Measurements from ENCODE around the gene STPG3. TPM values are rescaled to one million over a fixed set of nuclear protein-coding genes. Genes with fewer than 3 reads are reported as not detected.

STPG3 gene
- total RNA-seq, 2 donors from 2014 or later = 0.63 TPM; not detected in 1

GRCh38 chr9:137225699-137226331 is 25.3 kb upstream of the STPG3 start:
- peaks cover 10% of the 10 kb centered on the region for H3K4me1 Mint-ChIP-seq (ENCODE audit: low read depth)
- H3K27ac Mint-ChIP-seq = no peak overlapping the region
- no peaks in the 10 kb centered on the region for H3K36me3 Mint-ChIP-seq (ENCODE audit: insufficient read depth in 2 of 2)
- peaks cover 6% of the 10 kb centered on the region for H3K27me3 Mint-ChIP-seq (ENCODE audit: low read depth)
- no peaks in the 10 kb centered on the region for H3K9me3 Mint-ChIP-seq
- ATAC-seq (replicated peaks in 1 of 2) (no peak), DNase-seq (no peak)
- no peak overlapping the region for H3K4me3 Mint-ChIP-seq

- Mint-ChIP-seq H3K36me3 (ENCODE audit: insufficient read depth in 2 of 2) (no peaks in the 10 kb centered on the region), H3K4me1 (ENCODE audit: low read depth) (peaks cover 10% of the 10 kb centered on the region), H3K9me3 (no peaks in the 10 kb centered on the region), H3K27me3 (ENCODE audit: low read depth) (peaks cover 6% of the 10 kb centered on the region), H3K4me3 (no peak overlapping the region), H3K27ac (no peak overlapping the region)
- DNase-seq (no peak), ATAC-seq (replicated peaks in 1 of 2) (no peak)
These were observed 24.6 kb upstream of the STPG3 start for GRCh38 chr9:137226338-137227053.

GRCh38 chr9:137227054-137227852 is 23.8 kb upstream of the STPG3 start, which contains the start of gene RNF224:
TSS of gene RNF224 (plus strand) at chr9:137227502. CDS start at chr9:137228336, 834 bp downstream.
- H3K27ac Mint-ChIP-seq = no peak within 1 kb of the TSS
- ATAC-seq (replicated peaks in 1 of 2) (peak; percentile 48 to 53), DNase-seq (peak; percentile 88 to 89)
- no peaks in the 10 kb centered on the region for H3K36me3 Mint-ChIP-seq (ENCODE audit: insufficient read depth in 2 of 2)
- peaks cover 6% of the 10 kb centered on the region for H3K27me3 Mint-ChIP-seq (ENCODE audit: low read depth)
- peaks cover 10% of the 10 kb centered on the region for H3K4me1 Mint-ChIP-seq (ENCODE audit: low read depth)
- no peak within 1 kb of the TSS for H3K4me3 Mint-ChIP-seq
- no peaks in the 10 kb centered on the region for H3K9me3 Mint-ChIP-seq

DNA sequence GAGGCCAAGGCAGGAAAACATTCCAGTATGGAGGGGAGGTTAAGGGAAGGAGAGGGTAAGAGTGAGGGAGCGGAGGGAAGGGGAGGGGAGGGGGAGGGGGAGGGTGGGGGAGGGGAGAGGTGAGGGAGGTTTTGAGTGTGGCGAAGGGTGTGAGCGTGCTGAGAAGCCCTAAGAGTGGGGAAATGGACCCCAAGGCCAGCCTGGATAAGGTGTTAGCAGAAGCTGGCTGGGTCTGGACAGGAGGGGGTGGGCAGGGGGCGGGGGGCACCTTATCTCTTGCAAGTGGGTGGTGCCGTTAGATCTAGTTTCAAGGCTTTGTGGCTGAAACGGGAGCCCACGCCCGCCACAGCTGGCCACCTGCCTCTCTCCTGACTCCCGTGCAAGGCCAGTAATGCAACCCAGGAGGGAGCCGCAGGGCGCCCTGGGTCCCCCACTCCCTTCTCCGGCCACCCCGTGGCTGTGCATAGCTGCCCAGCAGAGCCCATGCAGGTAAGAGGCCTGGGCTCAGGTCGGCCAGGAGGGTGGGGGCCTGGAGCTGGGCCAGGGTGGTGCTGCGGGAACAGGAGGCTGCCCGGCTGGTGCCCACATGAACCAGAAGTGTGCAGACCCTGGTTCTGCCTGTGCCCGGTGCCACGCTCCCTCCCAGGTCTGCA is 23.1 kb upstream of the STPG3 start:
- Mint-ChIP-seq H3K36me3 (ENCODE audit: insufficient read depth in 2 of 2) (no peaks in the 10 kb centered on the region), H3K27me3 (ENCODE audit: low read depth) (peaks cover 6% of the 10 kb centered on the region), H3K27ac (no peak overlapping the region), H3K9me3 (no peaks in the 10 kb centered on the region), H3K4me3 (no peak overlapping the region), H3K4me1 (ENCODE audit: low read depth) (peaks cover 8% of the 10 kb centered on the region)
- ATAC-seq (replicated peaks in 1 of 2) (no peak), DNase-seq (no peak)

DNA sequence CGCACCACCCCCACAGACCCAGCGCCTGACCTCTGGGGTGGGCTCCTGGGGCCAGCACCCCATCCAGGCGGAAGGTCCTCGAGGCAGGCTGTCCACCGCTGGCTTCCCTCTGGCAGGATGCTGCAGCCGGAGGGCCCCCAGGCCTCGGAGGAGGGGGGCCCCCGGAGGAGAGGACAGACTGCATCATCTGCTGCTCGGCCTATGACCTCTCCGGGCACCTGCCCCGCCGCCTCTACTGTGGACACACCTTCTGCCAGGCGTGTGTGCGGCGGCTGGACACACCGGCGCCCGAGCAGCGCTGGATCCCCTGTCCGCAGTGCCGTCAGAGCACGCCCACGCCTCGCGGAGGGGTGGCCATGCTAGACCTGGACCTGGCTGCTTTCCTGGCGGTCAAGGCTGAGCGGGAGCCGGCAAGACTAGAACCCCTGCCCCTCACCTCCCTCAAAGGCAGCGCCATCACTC is 22.5 kb upstream of the STPG3 start:
- Mint-ChIP-seq H3K4me1 (ENCODE audit: low read depth) (peaks cover 6% of the 10 kb centered on the region), H3K36me3 (ENCODE audit: insufficient read depth in 2 of 2) (no peaks in the 10 kb centered on the region), H3K27me3 (ENCODE audit: low read depth) (peaks cover 6% of the 10 kb centered on the region), H3K27ac (no peak overlapping the region), H3K9me3 (no peaks in the 10 kb centered on the region), H3K4me3 (no peak overlapping the region)
- DNase-seq = no peak
- ATAC-seq (replicated peaks in 1 of 2) = no peak

DNA sequence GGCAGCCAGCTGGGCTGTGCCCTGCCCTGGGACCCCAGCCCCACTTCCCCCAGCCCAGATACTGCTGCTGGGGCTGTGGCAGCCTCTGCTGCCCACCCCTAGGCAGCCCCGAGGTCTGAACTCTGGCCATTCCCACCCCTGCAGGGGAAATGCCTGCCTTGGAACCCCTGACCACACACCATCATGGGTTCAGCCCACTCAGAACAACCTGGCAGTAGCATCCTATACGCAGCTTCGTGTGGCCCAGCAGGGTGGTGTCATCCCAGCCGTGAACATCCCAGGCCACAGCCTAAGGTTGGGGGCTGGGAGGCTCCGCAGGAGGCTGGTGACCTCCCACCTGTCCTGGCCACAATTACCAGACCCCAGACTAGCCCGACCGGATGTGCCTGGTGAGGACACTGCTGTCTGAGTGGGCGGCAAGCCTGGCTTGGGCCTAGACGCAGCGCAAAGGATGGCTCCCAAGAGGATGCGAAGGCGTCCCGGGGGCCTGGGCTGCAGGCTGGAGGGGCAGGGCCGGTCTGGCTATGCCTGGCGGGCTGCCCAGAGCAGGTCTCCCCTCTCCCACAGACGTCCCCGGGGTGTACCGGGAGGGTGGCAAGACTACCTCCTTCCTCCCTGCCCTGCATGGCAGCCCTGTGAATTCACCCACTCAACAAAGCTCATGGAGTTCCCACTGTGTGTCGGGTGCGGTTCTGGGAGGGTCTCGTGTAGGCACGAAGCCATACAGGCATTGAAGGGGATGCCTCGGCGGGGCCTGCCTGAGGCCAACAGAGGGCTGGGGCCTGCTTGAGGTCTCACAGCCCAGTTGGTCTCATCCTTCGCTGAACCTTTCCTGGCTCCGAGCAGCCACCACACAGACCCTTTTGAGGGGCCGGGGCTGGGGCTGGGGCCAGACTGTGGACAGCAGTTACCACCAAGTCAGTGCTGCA is 21.9 kb upstream of the STPG3 start:
- no peaks in the 10 kb centered on the region for H3K9me3 Mint-ChIP-seq
- peaks cover 6% of the 10 kb centered on the region for H3K4me1 Mint-ChIP-seq (ENCODE audit: low read depth)
- H3K36me3 Mint-ChIP-seq (ENCODE audit: insufficient read depth in 2 of 2) = no peaks in the 10 kb centered on the region
- H3K27ac Mint-ChIP-seq = no peak overlapping the region
- ATAC-seq (replicated peaks in 1 of 2) (no peak), DNase-seq (no peak)
- H3K27me3 Mint-ChIP-seq (ENCODE audit: low read depth) = peaks cover 6% of the 10 kb centered on the region
- no peak overlapping the region for H3K4me3 Mint-ChIP-seq

GRCh38 chr9:137229903-137230704 is 21.0 kb upstream of the STPG3 start:
- no peaks in the 10 kb centered on the region for H3K36me3 Mint-ChIP-seq (ENCODE audit: insufficient read depth in 2 of 2)
- ATAC-seq (replicated peaks in 1 of 2) = no peak
- H3K4me1 Mint-ChIP-seq (ENCODE audit: low read depth) = peaks cover 6% of the 10 kb centered on the region
- no peaks in the 10 kb centered on the region for H3K9me3 Mint-ChIP-seq
- no peak overlapping the region for H3K4me3 Mint-ChIP-seq
- no peak for DNase-seq
- peaks cover 6% of the 10 kb centered on the region for H3K27me3 Mint-ChIP-seq (ENCODE audit: low read depth)
- no peak overlapping the region for H3K27ac Mint-ChIP-seq

DNA sequence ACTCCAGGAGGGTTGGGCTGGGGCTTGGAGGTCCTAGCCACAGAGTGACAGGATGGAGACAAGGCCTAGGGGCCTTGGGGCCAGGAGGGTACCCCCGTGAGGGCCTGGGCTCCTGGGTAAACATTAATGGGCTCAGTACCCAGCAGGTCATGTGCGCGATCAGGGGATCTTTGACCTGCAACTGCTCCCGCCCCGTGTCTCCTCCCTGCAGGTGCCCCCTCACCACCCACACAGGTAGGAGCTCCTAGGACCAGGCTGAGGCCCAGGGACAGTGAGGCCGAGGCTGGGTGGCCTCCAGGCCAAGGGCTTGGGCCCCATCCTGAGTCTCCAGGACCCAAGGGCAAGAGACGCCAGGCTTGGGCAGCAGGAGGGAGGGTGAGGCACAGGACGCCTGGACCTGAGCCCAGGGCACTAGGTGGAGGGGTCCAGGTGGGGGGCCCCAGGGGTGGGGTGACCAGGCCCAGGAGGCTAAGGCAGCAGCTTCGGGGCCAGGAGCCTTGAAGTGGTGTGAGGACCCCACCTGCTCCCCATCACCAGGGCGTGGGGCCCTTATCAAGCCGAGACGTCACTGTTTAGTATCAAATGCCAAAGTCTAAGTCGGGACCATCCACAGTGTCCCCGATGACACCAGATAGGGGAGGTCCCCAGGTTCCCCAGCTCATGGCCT is 20.2 kb upstream of the STPG3 start, which contains the start of gene SLC34A3:
Gene SLC34A3 (plus strand): TSS at position 197 of the 667 bp plus-strand sequence. CDS start 802 bp downstream, outside the sequence.
- Mint-ChIP-seq H3K4me1 (ENCODE audit: low read depth) (peaks cover 6% of the 10 kb centered on the region), H3K36me3 (ENCODE audit: insufficient read depth in 2 of 2) (no peaks in the 10 kb centered on the region), H3K27me3 (ENCODE audit: low read depth) (peaks cover 6% of the 10 kb centered on the region), H3K4me3 (no peak within 1 kb of the TSS), H3K9me3 (no peaks in the 10 kb centered on the region), H3K27ac (no peak within 1 kb of the TSS)
- ATAC-seq (replicated peaks in 1 of 2) (no peak), DNase-seq (no peak)

- DNase-seq = no peak
- no peak for ATAC-seq (replicated peaks in 1 of 2)
- peaks cover 6% of the 10 kb centered on the region for H3K27me3 Mint-ChIP-seq (ENCODE audit: low read depth)
- peaks cover 6% of the 10 kb centered on the region for H3K4me1 Mint-ChIP-seq (ENCODE audit: low read depth)
- H3K27ac Mint-ChIP-seq = no peak overlapping the region
- H3K9me3 Mint-ChIP-seq = no peaks in the 10 kb centered on the region
- H3K36me3 Mint-ChIP-seq (ENCODE audit: insufficient read depth in 2 of 2) = no peaks in the 10 kb centered on the region
- no peak overlapping the region for H3K4me3 Mint-ChIP-seq
These were observed 19.6 kb upstream of the STPG3 start for GRCh38 chr9:137231372-137232039.

GRCh38 chr9:137232101-137232500 is 19.0 kb upstream of the STPG3 start:
- DNase-seq = no peak
- Mint-ChIP-seq H3K36me3 (ENCODE audit: insufficient read depth in 2 of 2) (no peaks in the 10 kb centered on the region), H3K9me3 (no peaks in the 10 kb centered on the region), H3K27me3 (ENCODE audit: low read depth) (peaks cover 6% of the 10 kb centered on the region), H3K4me3 (no peak overlapping the region), H3K4me1 (ENCODE audit: low read depth) (peaks cover 6% of the 10 kb centered on the region), H3K27ac (no peak overlapping the region)
- no peak for ATAC-seq (replicated peaks in 1 of 2)

DNA sequence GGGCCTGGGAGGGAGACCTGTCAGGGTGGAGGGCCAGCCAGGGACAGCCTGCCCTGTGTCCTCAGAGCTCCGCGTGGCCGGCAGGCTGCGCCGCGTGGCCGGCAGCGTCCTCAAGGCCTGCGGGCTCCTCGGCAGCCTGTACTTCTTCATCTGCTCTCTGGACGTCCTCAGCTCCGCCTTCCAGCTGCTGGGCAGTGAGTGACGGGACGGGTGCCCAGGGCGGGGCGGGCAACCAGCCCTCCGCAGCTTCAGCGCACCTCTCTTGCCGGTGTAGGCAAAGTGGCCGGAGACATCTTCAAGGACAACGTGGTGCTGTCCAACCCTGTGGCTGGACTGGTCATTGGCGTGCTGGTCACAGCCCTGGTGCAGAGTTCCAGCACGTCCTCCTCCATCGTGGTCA is 18.6 kb upstream of the STPG3 start:
- Mint-ChIP-seq H3K27ac (no peak overlapping the region), H3K27me3 (ENCODE audit: low read depth) (peaks cover 4% of the 10 kb centered on the region), H3K36me3 (ENCODE audit: insufficient read depth in 2 of 2) (no peaks in the 10 kb centered on the region), H3K4me1 (ENCODE audit: low read depth) (peaks cover 4% of the 10 kb centered on the region), H3K9me3 (no peaks in the 10 kb centered on the region), H3K4me3 (no peak overlapping the region)
- no peak for DNase-seq
- no peak for ATAC-seq (replicated peaks in 1 of 2)
